ENCODE measurements around the gene ACE2. TPM values are rescaled to one million over a fixed set of nuclear protein-coding genes. Genes with fewer than 3 reads are reported as not detected.
A peak's percentile ranks its signal among the peaks of the same experiment; 100 is the strongest.
"Not testable (repeated sequence)": the region's sequence is repeated elsewhere in the genome, so short reads cannot be mapped to it uniquely, and the experiment has no call there.

ACE2 gene
- total RNA-seq (2022) (25.3 and 46.7 TPM in 2 replicates), Bru-seq, nascent RNA (percentile 76 among the genes with signal in this experiment), BruChase-seq, experiment 1, labeled RNA remaining after a 6-hour chase (percentile 96 among the genes with signal in this experiment), BruChase-seq, experiment 2, labeled RNA remaining after a 2-hour chase (percentile 83 among the genes with signal in this experiment)
- long read RNA-seq, transcript ACE2-201 (18 exons, 3,393 nt): major isoform, 60 of 90 reads
- long read RNA-seq, partial matches to known transcripts: 4 of 90 reads
- long read RNA-seq, other reads (novel, unspliced or antisense): 23 of 90 reads

DNA sequence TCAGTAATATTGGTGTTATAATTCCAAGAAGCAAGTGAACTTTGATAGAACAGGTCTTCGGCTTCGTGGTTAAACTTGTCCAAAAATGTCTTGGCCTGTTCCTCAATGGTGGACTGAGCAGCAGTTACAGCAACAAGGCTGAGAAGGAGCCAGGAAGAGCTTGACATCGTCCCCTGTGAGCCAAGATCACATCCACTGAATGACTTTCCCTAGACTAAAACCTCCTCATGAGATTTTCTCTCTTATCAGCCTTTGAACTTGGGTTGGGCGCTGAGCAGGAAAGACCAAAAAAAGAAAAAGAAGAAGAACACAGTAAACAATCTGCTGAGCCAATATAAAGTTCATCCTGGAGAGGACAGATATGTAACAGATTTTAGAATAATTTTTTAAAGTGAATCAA lies at the start of gene ACE2:
TSS of gene ACE2 (minus strand) at position 216 of the 400 bp plus-strand sequence. CDS start at position 167, 49 bp downstream.
- no peak for TF ChIP-seq CTCF (IDR thresholded peaks at IDR 0.05; ENCODE audit: unreplicated experiment)
- intact Hi-C loops (cut with micrococcal nuclease; ENCODE audit: unreplicated experiment): no loop called here
- Mint-ChIP-seq H3K36me3 (ENCODE audit: insufficient read depth, unreplicated experiment) (peaks cover 11% of the 10 kb centered on the region), H3K27me3 (ENCODE audit: unreplicated experiment) (no peaks in the 10 kb centered on the region), H3K4me3 (ENCODE audit: low read depth, unreplicated experiment) (peak within 1 kb of the TSS; percentile 70), H3K9me3 (ENCODE audit: low read depth, unreplicated experiment) (no peaks in the 10 kb centered on the region), H3K4me1 (ENCODE audit: low read depth, unreplicated experiment) (peaks cover 57% of the 10 kb centered on the region), H3K27ac (ENCODE audit: unreplicated experiment) (peak within 1 kb of the TSS; percentile 94)
- no TSS peak for BruUV-seq (replicated peaks)
- no peak for DNase-seq
- CTCF ChIA-PET: interaction anchor here (0.5 to 1.2 kb wide), 2 partner anchors 40 to 131 kb away, joined by 3 to 4 read pairs; no protein-coding TSS in a partner anchor

GRCh38 chrX:15647510-15647909 lies 46.8 kb upstream of the ACE2 start:
- DNase-seq; H3K27me3 Mint-ChIP-seq (ENCODE audit: unreplicated experiment); H3K27ac Mint-ChIP-seq (ENCODE audit: unreplicated experiment); intact Hi-C loops (cut with micrococcal nuclease; ENCODE audit: unreplicated experiment); H3K9me3 Mint-ChIP-seq (ENCODE audit: low read depth, unreplicated experiment); BruUV-seq (replicated peaks); H3K36me3 Mint-ChIP-seq (ENCODE audit: insufficient read depth, unreplicated experiment); CTCF ChIA-PET; H3K4me3 Mint-ChIP-seq (ENCODE audit: low read depth, unreplicated experiment): not testable (repeated sequence)
- peaks cover 16% of the 10 kb centered on the region for H3K4me1 Mint-ChIP-seq (ENCODE audit: low read depth, unreplicated experiment)

DNA sequence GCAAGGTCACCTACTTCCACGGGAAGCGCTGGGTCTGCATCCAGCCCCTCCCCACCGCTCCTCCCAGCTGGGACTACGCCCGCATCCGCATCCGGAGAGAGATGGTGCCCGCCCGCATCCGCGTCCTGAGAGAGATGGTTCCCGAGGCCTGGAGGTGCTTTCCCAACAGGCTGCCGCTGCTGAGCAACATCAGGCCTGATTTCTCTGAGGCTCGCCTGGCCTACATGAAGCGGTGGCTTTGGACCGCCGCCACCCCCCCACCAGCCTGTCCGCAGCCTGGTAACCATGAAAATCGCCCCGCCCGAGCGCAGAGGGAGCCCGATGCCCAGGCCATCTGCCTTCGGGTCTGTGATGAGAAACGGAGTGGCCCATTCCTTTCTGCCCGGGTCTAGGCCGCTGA lies 45.8 kb upstream of the ACE2 start:
- CTCF ChIA-PET: no interaction called here
- no peak for TF ChIP-seq CTCF (IDR thresholded peaks at IDR 0.05; ENCODE audit: unreplicated experiment)
- Mint-ChIP-seq H3K36me3 (ENCODE audit: insufficient read depth, unreplicated experiment) (no peaks in the 10 kb centered on the region), H3K4me3 (ENCODE audit: low read depth, unreplicated experiment) (no peak overlapping the region), H3K27me3 (ENCODE audit: unreplicated experiment) (no peaks in the 10 kb centered on the region), H3K27ac (ENCODE audit: unreplicated experiment) (no peak overlapping the region), H3K9me3 (ENCODE audit: low read depth, unreplicated experiment) (no peaks in the 10 kb centered on the region), H3K4me1 (ENCODE audit: low read depth, unreplicated experiment) (peaks cover 16% of the 10 kb centered on the region)
- DNase-seq: no peak
- intact Hi-C loops (cut with micrococcal nuclease; ENCODE audit: unreplicated experiment): no loop called here
- BruUV-seq (replicated peaks): no TSS peak

- DNase-seq: no peak
- Mint-ChIP-seq H3K27me3 (ENCODE audit: unreplicated experiment) (no peaks in the 10 kb centered on the region), H3K36me3 (ENCODE audit: insufficient read depth, unreplicated experiment) (no peaks in the 10 kb centered on the region), H3K27ac (ENCODE audit: unreplicated experiment) (no peak overlapping the region), H3K4me3 (ENCODE audit: low read depth, unreplicated experiment) (no peak overlapping the region), H3K4me1 (ENCODE audit: low read depth, unreplicated experiment) (peaks cover 16% of the 10 kb centered on the region), H3K9me3 (ENCODE audit: low read depth, unreplicated experiment) (no peaks in the 10 kb centered on the region)
- no TSS peak for BruUV-seq (replicated peaks)
- CTCF ChIA-PET: no interaction called here
- no peak for TF ChIP-seq CTCF (IDR thresholded peaks at IDR 0.05; ENCODE audit: unreplicated experiment)
- intact Hi-C loops (cut with micrococcal nuclease; ENCODE audit: unreplicated experiment): no loop called here
These were observed 45.3 kb upstream of the ACE2 start for GRCh38 chrX:15646031-15646430.

- no TSS peak for BruUV-seq (replicated peaks)
- Mint-ChIP-seq H3K36me3 (ENCODE audit: insufficient read depth, unreplicated experiment) (no peaks in the 10 kb centered on the region), H3K27me3 (ENCODE audit: unreplicated experiment) (no peaks in the 10 kb centered on the region), H3K9me3 (ENCODE audit: low read depth, unreplicated experiment) (no peaks in the 10 kb centered on the region), H3K4me3 (ENCODE audit: low read depth, unreplicated experiment) (no peak overlapping the region), H3K27ac (ENCODE audit: unreplicated experiment) (no peak overlapping the region), H3K4me1 (ENCODE audit: low read depth, unreplicated experiment) (peaks cover 16% of the 10 kb centered on the region)
- intact Hi-C loops (cut with micrococcal nuclease; ENCODE audit: unreplicated experiment): loop anchor here (2.0 kb wide), 1 partner anchor 50 kb away; no protein-coding TSS in a partner anchor
- DNase-seq: peak; percentile 10
- CTCF ChIA-PET: interaction anchor here (1.5 kb wide), 1 partner anchor 77 kb away, joined by 3 read pairs; no protein-coding TSS in a partner anchor
- no peak for TF ChIP-seq CTCF (IDR thresholded peaks at IDR 0.05; ENCODE audit: unreplicated experiment)
These were observed 44.5 kb upstream of the ACE2 start for GRCh38 chrX:15645266-15645665.

Data from Calu3 (cell line).